Suprapubic skin (tissue), 4 donors: ENCODE results near the gene EXOSC2. TPM values are rescaled to one million over a fixed set of nuclear protein-coding genes. Genes with fewer than 3 reads are reported as not detected.

Experiments used
- DNase-seq, 2 donors: peaks; one replicate each; pipeline ENCODE4 v3.0.0-alpha.2; 2019; ENCODE audit warnings: low spot score in 2 of 2
- H3K27ac ChIP-seq: fragments of 200-600 bp; sonication (generic); one replicate; pipeline ENCODE4 v1.5.1; 2019
- H3K27me3 ChIP-seq: fragments of 200-600 bp; sonication (generic); one replicate; pipeline ENCODE4 v1.5.1; 2019
- H3K36me3 ChIP-seq: fragments of 200-600 bp; sonication (generic); one replicate; pipeline ENCODE4 v1.5.1; 2019
- H3K4me1 ChIP-seq: fragments of 200-600 bp; sonication (generic); one replicate; pipeline ENCODE4 v1.5.1; 2019
- H3K4me3 ChIP-seq: fragments of 200-600 bp; sonication (generic); one replicate; pipeline ENCODE4 v1.5.1; 2019; ENCODE audit warnings: mild to moderate bottlenecking
- H3K9me3 ChIP-seq: fragments of 200-600 bp; sonication (generic); one replicate; pipeline ENCODE4 v1.5.1; 2019
- CTCF ChIP-seq, 2 donors: fragments of 200-600 bp in 1 of 2; fragments of 450-650 bp in 1 of 2; sonication (generic) in 1 of 2; IDR thresholded peaks; one replicate each; pipeline ENCODE4 v1.5.1; 2016 to 2019; ENCODE audit warnings: antibody characterized with exemption in 2 of 2, mild to moderate bottlenecking in 1 of 2, moderate library complexity in 1 of 2
- EP300 ChIP-seq: sonication (generic); formaldehyde crosslinking; IDR thresholded peaks from one replicate; pipeline ENCODE4 v1.6.1; 2017; ENCODE audit warnings: antibody characterized with exemption
- POLR2A ChIP-seq, 2 donors: fragments of 450-650 bp; IDR thresholded peaks; one replicate each; pipeline ENCODE4 v1.6.1; 2017; ENCODE audit warnings: antibody characterized with exemption in 2 of 2, mild to moderate bottlenecking in 2 of 2, moderate library complexity in 2 of 2
- POLR2AphosphoS5 ChIP-seq, 3 donors: sonication (generic); formaldehyde crosslinking; IDR thresholded peaks; one replicate each; pipeline ENCODE4 v1.6.1; 2017; ENCODE audit warnings: antibody characterized with exemption in 3 of 3
- WGBS: methylation state at CpG from one replicate; pipeline ENCODE4 v1.1.5; 2018; 5-methylcytosine and 5-hydroxymethylcytosine counted together
- total RNA-seq, 4 donors: library from RNA; depleted of rRNA; stranded (reverse); fragments of >200 nt; gene quantifications; one replicate each; pipeline ENCODE4 v1.1.0, GENCODE V29; 2016

The EXOSC2 gene
- total RNA-seq, 4 donors from 2014 or later = 19.5 to 30.4 (median 23.8) TPM

DNA sequence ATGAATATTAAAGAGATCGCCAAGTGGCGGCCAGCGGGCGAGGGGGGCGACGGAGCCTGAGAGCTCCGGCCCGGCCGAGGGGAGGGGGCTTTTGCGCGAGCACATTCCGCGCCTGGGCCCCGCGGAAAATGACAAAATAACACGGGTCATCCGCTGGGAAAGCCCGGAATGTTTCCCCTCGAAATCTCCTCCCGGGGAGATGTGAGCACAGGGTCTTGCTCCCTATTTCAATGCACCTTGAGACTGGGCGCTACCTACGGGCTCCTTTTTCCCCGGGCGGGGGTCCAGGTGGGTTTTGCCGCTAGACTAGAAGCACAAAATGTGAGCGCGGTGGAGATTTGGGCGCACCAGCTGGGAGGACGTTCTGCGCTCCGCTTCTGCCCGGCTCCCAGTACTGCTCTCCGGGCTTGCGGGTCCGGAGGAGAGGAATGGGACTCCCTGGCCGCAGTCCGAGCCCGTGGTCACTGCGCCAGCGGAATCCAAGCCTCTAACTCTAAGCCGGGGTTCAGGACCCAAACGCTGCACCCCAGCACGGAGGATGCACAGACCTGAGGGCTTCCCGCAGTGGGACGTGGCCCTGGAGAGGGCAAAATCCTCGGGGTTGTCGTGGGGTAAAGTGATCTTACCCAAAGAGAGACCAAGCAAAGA lies 32.0 kb upstream of the EXOSC2 start:
- H3K27ac ChIP-seq = no peak overlapping the region
- no peak for TF ChIP-seq EP300
- no peak for TF ChIP-seq POLR2A (IDR thresholded peaks at IDR 0.05)
- TF ChIP-seq CTCF (IDR thresholded peaks at IDR 0.05) = no peak
- TF ChIP-seq POLR2AphosphoS5 (IDR thresholded peaks at IDR 0.05) = no peak
- DNase-seq = no peak
- WGBS = 9% methylated on average over 16 of the region's 47 CpGs
- H3K9me3 ChIP-seq = no peaks in the 10 kb centered on the region
- H3K27me3 ChIP-seq = peaks cover 100% of the 10 kb centered on the region
- H3K4me3 ChIP-seq = peak overlapping the region; percentile 48
- H3K4me1 ChIP-seq = peaks cover 70% of the 10 kb centered on the region
- H3K36me3 ChIP-seq = no peaks in the 10 kb centered on the region

DNA sequence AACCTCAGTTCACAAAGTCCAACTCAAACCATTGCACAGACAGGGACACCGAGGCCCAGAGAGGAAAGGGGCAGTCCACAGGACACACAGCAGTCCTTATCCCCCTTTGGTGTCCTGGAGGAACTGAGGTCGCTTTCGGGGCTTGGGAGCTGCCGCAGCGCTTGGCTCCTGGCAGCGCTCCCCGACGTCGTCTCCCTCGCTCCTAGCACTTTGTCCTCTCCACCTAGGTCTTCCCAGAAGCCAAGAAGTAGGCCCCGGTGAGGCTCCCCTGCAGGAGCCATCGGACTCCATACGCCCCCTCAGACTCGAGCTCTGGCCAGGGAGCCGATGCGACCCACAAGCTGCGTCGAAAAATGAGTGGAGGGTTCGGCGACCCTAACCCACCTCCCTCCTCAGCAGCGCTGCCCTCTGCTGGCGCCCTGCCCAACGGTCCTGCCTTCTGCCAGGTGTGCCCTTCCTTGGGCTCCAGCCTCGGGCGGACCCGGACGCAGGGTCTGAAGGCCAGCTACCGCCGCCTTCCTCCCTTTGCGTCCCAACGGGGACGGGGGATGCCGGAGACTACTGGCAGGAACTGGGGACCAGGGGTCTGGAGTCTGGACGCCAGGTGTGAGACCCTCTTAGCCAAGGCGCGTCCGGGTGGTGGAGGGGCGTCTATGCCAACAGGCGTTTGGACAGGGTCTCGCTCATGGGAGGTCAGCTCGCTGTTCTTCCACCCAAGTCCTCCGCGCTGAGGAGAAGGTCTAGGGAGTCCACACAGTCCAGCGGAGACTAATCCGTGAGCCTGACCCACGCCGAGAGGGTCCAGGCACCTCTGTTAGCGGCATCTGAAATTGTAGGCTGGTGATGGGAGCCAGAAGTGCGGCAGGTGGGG lies 31.2 kb upstream of the EXOSC2 start:
- 2% methylated on average over 9 of the region's 49 CpGs for WGBS
- TF ChIP-seq EP300 = no peak
- TF ChIP-seq POLR2A (IDR thresholded peaks at IDR 0.05) = no peak
- TF ChIP-seq POLR2AphosphoS5 (IDR thresholded peaks at IDR 0.05) = no peak
- no peak for TF ChIP-seq CTCF (IDR thresholded peaks at IDR 0.05)
- Histone ChIP-seq H3K4me3 (peak overlapping the region; percentile 25), H3K27me3 (peaks cover 100% of the 10 kb centered on the region), H3K4me1 (peaks cover 73% of the 10 kb centered on the region), H3K27ac (no peak overlapping the region), H3K36me3 (no peaks in the 10 kb centered on the region), H3K9me3 (no peaks in the 10 kb centered on the region)
- no peak for DNase-seq

GRCh38 chr9:130662970-130663257 lies 30.7 kb upstream of the EXOSC2 start:
- peak overlapping the region; percentile 25 for H3K4me3 ChIP-seq
- DNase-seq = no peak
- H3K9me3 ChIP-seq = no peaks in the 10 kb centered on the region
- 3% methylated on average over 15 of the region's 15 CpGs for WGBS
- H3K27me3 ChIP-seq = peaks cover 100% of the 10 kb centered on the region
- no peaks in the 10 kb centered on the region for H3K36me3 ChIP-seq
- TF ChIP-seq EP300 (no peak), POLR2AphosphoS5 (IDR thresholded peaks at IDR 0.05) (no peak), POLR2A (IDR thresholded peaks at IDR 0.05) (no peak), CTCF (IDR thresholded peaks at IDR 0.05) (no peak)
- peaks cover 73% of the 10 kb centered on the region for H3K4me1 ChIP-seq
- H3K27ac ChIP-seq = no peak overlapping the region

- no peaks in the 10 kb centered on the region for H3K36me3 ChIP-seq
- no peaks in the 10 kb centered on the region for H3K9me3 ChIP-seq
- peaks cover 73% of the 10 kb centered on the region for H3K4me1 ChIP-seq
- no peak overlapping the region for H3K27ac ChIP-seq
- H3K27me3 ChIP-seq = peaks cover 100% of the 10 kb centered on the region
- TF ChIP-seq CTCF (IDR thresholded peaks at IDR 0.05) = no peak
- TF ChIP-seq POLR2AphosphoS5 (IDR thresholded peaks at IDR 0.05) = no peak
- no peak for TF ChIP-seq POLR2A (IDR thresholded peaks at IDR 0.05)
- no peak for TF ChIP-seq EP300
- no peak for DNase-seq
- WGBS = under 1% methylated on average over 42 of the region's 65 CpGs
- H3K4me3 ChIP-seq = peak overlapping the region; percentile 25
Observed at GRCh38 chr9:130663258-130663976, 30.2 kb upstream of the EXOSC2 start.

DNA sequence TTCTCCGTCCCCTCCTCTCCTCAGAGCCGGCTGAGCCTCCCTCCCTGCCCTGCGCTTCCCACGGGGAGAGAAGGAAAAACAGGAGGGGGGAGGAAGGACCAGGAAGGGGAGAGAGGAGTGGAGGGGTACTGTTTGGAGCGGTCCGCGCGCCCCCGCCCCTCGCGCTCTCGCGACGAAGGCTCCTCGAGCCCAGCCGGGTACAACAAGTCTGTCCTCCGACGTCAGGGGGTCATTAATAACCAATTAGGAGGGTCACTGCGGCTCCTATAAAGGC lies 29.7 kb upstream of the EXOSC2 start:
- DNase-seq = no peak
- Histone ChIP-seq H3K4me3 (peak overlapping the region; percentile 25), H3K9me3 (no peaks in the 10 kb centered on the region), H3K4me1 (peaks cover 73% of the 10 kb centered on the region), H3K36me3 (no peaks in the 10 kb centered on the region), H3K27me3 (peaks cover 99% of the 10 kb centered on the region), H3K27ac (no peak overlapping the region)
- WGBS = 5% methylated on average over 4 of the region's 19 CpGs
- TF ChIP-seq CTCF (IDR thresholded peaks at IDR 0.05) (no peak), POLR2A (IDR thresholded peaks at IDR 0.05) (no peak), EP300 (no peak), POLR2AphosphoS5 (IDR thresholded peaks at IDR 0.05) (no peak)
